Measurements from ENCODE around the gene NTSR2.

Gene NTSR2

DNA sequence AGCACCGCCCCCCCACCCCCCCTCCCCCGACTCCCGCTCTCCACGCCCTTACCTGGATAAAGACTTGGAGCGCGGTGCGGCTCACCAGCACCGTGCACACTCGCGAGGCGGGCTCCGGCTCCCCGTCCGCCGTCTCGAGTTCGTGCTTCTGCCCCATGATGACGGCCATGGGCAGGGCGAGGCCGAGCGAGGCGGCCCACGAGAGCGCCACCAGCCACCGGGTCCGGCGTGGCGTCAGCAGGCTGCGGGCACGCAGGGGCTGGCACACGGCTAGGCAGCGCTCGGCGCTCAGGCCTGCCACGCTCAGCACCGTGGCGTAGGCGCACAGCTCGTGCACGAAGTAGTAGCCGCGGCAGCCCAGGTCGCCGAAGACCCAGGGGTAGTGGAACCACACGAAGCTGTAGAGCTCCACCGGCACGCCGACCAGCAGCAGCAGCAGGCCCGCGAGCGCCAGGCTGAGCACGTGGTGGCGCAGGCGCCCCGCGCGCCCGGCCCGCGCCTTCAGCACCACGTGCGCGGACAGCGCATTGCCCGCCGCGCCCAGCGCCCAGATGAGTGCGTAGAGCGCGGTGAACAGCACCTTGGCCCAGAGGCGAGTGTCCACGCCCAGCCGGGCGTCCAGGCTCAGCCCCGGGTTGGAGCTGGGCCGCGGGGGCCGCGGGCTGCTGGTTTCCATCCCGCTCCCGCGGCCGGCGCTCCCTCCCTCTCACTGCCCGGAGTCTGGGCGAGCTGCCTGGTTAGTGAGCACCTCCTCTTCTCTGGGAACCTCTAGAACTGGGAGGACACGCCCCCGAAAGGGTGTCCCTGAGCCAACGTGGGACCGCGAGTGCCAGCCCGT lies at the start of gene NTSR2:
Gene NTSR2, minus strand, starts transcription at position 742 of the 838 bp plus-strand sequence. Its CDS starts 66 bp downstream, at position 676.
- DNase-seq (ENCODE audit: low read depth in 2 of 2) = peak; percentile 45 to 63
- no peak for TF ChIP-seq CTCF (IDR thresholded peaks at IDR 0.05; ENCODE audit: low read depth, low read length)
- H3K4me3 ChIP-seq (replicated peaks in 1 of 2; ENCODE audit: low read depth in 2 of 2, low read length in 2 of 2) = no peak within 1 kb of the TSS

- H3K4me3 ChIP-seq (replicated peaks in 1 of 2; ENCODE audit: low read depth in 2 of 2, low read length in 2 of 2) = no peak overlapping the region
- DNase-seq (ENCODE audit: low read depth in 2 of 2) = no peak
- no peak for TF ChIP-seq CTCF (IDR thresholded peaks at IDR 0.05; ENCODE audit: low read depth, low read length)
Measured at GRCh38 chr2:11719230-11719977, 49.4 kb upstream of the NTSR2 start.

DNA sequence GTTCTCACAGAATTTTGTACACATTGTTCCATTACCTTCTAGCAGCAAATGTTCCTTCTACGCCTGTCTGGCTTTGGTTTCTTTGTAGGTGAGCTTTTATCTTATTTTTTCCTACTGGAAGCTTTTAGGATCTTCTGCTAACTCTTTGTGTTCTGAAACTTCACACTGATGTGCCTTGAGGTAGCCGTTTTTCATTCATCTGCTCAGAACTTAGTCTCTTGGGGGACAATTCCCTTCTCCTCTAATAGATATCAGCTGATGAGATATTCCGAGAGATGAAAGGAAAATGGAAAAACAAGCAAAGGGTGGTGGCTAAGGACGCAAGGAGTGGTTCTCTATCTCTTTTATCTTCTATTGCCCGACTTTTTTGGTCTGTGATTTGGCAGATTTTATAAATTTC lies 48.6 kb upstream of the NTSR2 start:
- no peak for DNase-seq (ENCODE audit: low read depth in 2 of 2)
- H3K4me3 ChIP-seq (replicated peaks in 1 of 2; ENCODE audit: low read depth in 2 of 2, low read length in 2 of 2) = no peak overlapping the region
- TF ChIP-seq CTCF (IDR thresholded peaks at IDR 0.05; ENCODE audit: low read depth, low read length) = no peak

GRCh38 chr2:11717623-11718022 lies 47.6 kb upstream of the NTSR2 start:
- DNase-seq (ENCODE audit: low read depth in 2 of 2) = no peak
- no peak for TF ChIP-seq CTCF (IDR thresholded peaks at IDR 0.05; ENCODE audit: low read depth, low read length)
- no peak overlapping the region for H3K4me3 ChIP-seq (replicated peaks in 1 of 2; ENCODE audit: low read depth in 2 of 2, low read length in 2 of 2)

GRCh38 chr2:11716689-11717321 lies 46.8 kb upstream of the NTSR2 start:
- no peak for TF ChIP-seq CTCF (IDR thresholded peaks at IDR 0.05; ENCODE audit: low read depth, low read length)
- no peak overlapping the region for H3K4me3 ChIP-seq (replicated peaks in 1 of 2; ENCODE audit: low read depth in 2 of 2, low read length in 2 of 2)
- DNase-seq (ENCODE audit: low read depth in 2 of 2) = peak; percentile 60 to 87

GRCh38 chr2:11715987-11716652 lies 46.1 kb upstream of the NTSR2 start:
- H3K4me3 ChIP-seq (replicated peaks in 1 of 2; ENCODE audit: low read depth in 2 of 2, low read length in 2 of 2) = no peak overlapping the region
- TF ChIP-seq CTCF (IDR thresholded peaks at IDR 0.05; ENCODE audit: low read depth, low read length) = no peak
- DNase-seq (ENCODE audit: low read depth in 2 of 2) = no peak

Data from cardiac fibroblast (primary cell).